Activated naive CD8-positive, alpha-beta T cell treated with anti-CD3 and anti-CD28 coated beads, Interleukin-2, amount 50 U/mL, for 24 hours (primary cell): Measurements from ENCODE around the gene TPO.

Experiments used
- ATAC-seq: fragments of 150-1000 bp; cut with Tn5 transposase; one replicate; pipeline ENCODE4 v1.10.0; 2021
- DNase-seq: peaks from one replicate; pipeline ENCODE4 v3.0.0; 2021
- H3K27ac Mint-ChIP-seq: one replicate; pipeline ENCODE4 v1.8.0; 2021; ENCODE audit warnings: mild to moderate bottlenecking, mixed read lengths
- H3K27me3 Mint-ChIP-seq: one replicate; pipeline ENCODE4 v1.8.0; 2021; ENCODE audit warnings: mixed read lengths
- H3K36me3 Mint-ChIP-seq: one replicate; pipeline ENCODE4 v1.8.0; 2021; ENCODE audit warnings: low read depth, mixed read lengths
- H3K4me1 Mint-ChIP-seq: one replicate; pipeline ENCODE4 v1.8.0; 2021; ENCODE audit warnings: mixed read lengths
- H3K4me3 Mint-ChIP-seq: one replicate; pipeline ENCODE4 v1.8.0; 2021; ENCODE audit warnings: mild to moderate bottlenecking, moderate library complexity, mixed read lengths
- H3K9me3 Mint-ChIP-seq: one replicate; pipeline ENCODE4 v1.8.0; 2021; ENCODE audit warnings: mixed read lengths

TPO gene

DNA sequence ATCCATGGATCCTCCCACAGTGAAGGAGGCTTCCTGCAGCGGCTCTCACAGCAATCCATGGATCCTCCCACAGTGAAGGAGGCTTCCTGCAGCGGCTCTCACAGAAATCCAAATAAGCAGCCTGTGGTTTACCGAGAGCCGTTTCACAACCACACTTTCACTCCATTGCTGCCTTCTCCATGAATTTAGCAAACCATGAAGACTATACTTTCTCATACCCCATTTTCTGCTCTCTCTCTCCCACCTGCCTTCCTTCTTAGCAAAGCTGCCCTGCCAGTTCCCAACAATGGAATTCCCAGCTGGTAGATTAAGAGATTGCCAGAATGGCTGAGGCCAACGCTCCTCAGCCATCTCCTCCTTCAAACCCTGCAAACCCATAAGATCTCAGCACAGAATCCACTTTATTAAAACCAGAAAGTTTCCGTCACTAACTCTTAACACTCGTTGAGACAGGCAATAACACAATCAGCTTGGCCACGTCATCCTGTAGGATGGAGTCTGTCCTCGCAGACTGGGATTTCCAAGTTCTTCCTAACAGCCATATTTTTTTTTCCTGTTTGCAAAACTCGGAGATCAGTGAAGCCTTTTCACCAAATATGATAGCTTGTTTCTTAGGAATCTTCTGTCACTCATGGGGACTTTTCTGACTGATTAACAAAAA lies 168.8 kb downstream of the TPO start:
- no peak overlapping the region for H3K4me3 Mint-ChIP-seq
- DNase-seq: no peak
- no peak for ATAC-seq
- H3K4me1 Mint-ChIP-seq: no peaks in the 10 kb centered on the region
- no peaks in the 10 kb centered on the region for H3K36me3 Mint-ChIP-seq
- peaks cover 8% of the 10 kb centered on the region for H3K27me3 Mint-ChIP-seq
- H3K9me3 Mint-ChIP-seq: no peaks in the 10 kb centered on the region
- no peak overlapping the region for H3K27ac Mint-ChIP-seq

DNA sequence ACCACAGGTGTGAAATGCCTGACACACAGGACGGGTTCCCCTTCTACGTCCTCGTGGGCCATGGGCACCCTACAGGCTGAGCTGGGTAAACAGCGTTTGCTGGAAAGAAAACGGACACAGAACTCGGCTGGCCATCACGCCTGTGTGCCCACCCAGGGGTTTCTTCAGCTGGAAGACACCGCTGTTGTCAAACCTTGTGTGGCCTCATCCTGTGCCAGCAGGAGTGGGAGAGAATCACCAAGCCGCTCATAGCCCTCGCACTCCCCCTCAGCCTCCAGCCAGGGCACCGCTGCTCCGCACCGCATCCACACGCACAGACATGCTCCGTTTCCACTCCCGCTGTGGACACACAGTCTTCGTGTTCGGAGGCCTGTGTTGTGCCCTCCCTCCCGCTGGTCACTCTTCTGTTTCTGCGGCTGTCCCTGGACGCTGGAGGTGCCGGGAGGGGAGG lies 169.7 kb downstream of the TPO start:
- no peaks in the 10 kb centered on the region for H3K36me3 Mint-ChIP-seq
- DNase-seq (no peak), ATAC-seq (no peak)
- H3K27ac Mint-ChIP-seq: no peak overlapping the region
- no peaks in the 10 kb centered on the region for H3K4me1 Mint-ChIP-seq
- H3K9me3 Mint-ChIP-seq: no peaks in the 10 kb centered on the region
- no peak overlapping the region for H3K4me3 Mint-ChIP-seq
- peaks cover 8% of the 10 kb centered on the region for H3K27me3 Mint-ChIP-seq

DNA sequence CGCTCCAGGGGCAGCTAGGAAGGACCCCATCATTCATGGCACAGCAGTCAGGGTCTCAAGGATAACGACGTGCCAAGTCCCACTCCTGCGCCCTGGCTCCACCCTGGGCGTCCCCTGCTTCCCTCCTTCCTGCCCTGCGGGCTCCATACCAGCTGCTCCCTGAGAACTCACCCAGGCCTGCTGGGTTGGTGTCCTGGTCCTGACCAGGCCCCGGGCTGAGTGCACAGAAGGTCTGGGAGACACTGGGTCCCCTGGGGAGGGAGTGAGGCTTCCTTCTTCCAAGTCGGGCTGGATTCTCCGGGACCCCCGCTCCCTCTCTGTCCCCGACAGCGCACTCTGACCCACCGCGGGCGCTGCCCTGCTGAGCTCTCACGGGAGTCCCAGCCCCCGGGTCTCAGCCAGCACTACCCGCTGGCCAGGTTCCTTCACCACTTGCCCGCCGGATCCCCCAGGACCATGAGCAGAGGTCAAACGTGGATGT lies 170.8 kb downstream of the TPO start:
- DNase-seq (no peak), ATAC-seq (no peak)
- Mint-ChIP-seq H3K27ac (no peak overlapping the region), H3K4me1 (no peaks in the 10 kb centered on the region), H3K9me3 (no peaks in the 10 kb centered on the region), H3K36me3 (no peaks in the 10 kb centered on the region), H3K4me3 (no peak overlapping the region), H3K27me3 (peaks cover 8% of the 10 kb centered on the region)

DNA sequence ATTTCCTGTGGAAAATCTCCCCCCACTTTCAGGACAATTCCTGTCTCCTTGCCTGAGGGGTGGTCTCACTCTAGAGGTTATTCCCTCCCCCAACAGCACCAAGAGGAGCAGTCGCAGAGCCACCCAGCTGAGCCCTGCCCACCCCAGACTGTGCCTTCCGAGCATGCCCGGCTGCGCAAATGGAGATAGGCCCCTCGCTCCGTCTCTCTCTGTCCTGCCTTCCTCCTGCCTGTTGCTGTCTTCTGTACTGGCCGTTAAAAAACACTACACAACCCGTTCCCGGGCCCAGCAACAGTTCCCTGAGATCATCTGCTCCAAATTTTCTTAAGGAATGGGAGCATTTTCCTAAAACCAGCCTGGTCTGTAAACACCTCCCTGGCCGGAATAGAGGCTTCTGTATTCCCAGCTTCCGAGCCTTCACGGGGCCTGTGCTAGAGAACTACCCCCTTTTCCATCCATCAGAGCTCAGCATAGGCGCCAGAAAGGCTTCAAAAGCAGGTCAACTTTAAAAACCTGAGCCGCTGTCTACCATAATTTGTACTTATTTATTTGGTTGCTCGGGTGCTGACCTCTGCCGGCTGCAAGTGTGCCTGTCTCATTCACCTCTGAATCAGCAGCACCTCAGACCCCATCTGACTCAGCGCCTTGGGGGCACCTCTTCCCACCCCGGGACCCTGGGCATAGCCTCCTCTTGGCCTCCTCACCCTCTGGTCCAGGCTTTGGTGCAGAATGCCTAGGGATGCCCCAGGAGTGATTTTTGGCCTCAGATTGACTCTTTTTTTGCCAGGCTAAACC lies 171.6 kb downstream of the TPO start:
- Mint-ChIP-seq H3K27me3 (peaks cover 10% of the 10 kb centered on the region), H3K9me3 (no peaks in the 10 kb centered on the region), H3K4me3 (no peak overlapping the region), H3K27ac (no peak overlapping the region), H3K4me1 (no peaks in the 10 kb centered on the region), H3K36me3 (no peaks in the 10 kb centered on the region)
- ATAC-seq: no peak
- DNase-seq: no peak

DNA sequence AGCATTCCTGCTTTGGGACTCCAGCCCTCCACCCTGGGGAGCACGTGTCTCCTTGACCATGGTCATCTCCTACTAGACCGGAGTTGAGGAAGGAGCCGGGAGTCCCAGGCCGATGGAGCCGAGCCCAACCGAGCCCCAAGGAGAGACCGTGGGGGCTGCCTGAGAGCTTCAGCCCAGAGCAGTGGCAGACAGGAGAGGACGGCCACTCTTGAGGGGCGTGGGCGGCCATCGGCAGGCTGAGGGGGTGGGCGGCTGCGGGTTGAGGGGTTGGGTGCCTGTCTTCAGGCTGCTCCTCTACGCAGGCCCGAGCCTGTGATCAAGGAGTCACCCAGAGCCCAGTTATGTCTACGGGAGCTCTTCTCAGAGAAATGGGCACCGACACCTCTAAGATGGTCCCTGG lies 172.4 kb downstream of the TPO start:
- DNase-seq (no peak), ATAC-seq (no peak)
- Mint-ChIP-seq H3K36me3 (no peaks in the 10 kb centered on the region), H3K27me3 (peaks cover 15% of the 10 kb centered on the region), H3K9me3 (no peaks in the 10 kb centered on the region), H3K4me1 (no peaks in the 10 kb centered on the region), H3K4me3 (no peak overlapping the region), H3K27ac (no peak overlapping the region)

DNA sequence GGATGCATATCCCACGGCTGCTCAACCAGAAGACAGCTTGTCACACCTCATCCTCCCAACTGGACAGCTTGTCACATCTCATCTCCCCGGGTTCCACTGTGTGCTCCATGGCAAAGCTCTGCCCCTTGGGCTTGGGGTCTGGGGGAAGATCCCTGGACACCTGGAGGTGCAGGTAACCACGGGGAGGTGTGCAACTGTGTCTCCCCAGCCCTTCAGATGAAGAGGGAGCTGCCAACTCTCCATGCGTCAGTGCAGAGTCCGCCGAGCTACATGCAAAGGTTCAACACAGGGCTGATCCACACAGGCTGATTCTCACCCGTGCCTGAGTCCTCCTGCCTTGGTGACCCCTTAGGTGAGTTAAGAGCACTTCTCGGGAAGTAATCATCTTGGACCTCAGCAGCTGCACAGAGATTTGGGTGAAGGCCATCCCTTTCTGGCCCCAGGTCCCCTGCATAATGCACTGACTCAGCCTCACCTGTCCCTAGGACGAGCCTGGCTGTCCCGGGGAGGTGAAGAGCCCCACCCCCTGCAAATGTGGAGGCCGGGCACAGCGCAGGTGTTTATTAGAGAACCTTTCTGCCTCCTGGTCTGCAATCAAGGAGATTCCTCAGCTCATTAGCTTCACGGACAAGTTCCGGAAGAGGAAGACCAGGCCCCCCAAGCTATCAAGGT lies 173.1 kb downstream of the TPO start:
- Mint-ChIP-seq H3K27ac (no peak overlapping the region), H3K4me3 (no peak overlapping the region), H3K27me3 (peaks cover 22% of the 10 kb centered on the region), H3K9me3 (no peaks in the 10 kb centered on the region), H3K4me1 (no peaks in the 10 kb centered on the region), H3K36me3 (no peaks in the 10 kb centered on the region)
- DNase-seq (no peak), ATAC-seq (no peak)

DNA sequence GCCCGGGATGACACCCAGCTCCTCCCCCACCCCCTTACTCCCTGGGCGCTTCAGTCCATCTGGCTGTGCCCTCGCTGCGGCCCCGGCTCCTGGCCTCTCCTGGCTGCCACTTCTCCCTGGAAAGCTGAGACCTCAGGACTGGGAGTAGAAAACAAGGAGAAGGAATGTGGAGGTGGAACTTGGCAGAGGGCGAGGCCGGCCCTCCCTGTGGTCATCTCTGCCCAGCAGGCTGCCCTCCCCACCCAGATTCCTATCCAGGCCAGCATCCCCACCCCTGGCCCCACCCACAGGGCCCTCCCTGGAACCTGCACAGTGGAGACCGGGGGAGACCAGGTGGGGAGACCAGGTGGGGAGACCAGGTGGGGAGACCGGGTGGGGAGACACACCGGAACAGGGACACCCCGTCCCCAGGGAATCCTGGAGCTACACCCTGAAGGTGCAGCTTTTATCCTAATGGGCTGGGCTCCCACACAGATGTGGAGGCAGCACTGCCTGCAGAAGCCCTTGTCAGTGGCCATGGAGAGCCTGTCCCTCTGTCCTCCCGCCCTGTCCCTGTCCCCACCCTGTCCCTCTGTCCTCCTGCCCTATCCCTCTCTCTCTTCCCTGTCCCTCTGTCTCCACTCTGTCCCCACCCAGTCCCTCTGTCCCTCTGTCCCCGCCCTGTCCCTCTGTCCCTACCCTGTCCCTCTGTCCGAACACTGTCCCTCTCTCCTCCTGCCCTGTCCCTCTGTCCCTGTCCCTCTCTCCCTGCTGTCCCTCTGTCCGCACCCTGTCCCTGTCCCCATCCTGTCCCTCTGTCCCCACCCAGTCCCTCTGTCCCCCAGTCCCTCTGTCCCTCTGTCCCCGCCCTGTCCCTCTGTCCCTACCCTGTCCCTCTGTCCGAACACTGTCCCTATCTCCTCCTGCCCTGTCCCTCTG lies 173.9 kb downstream of the TPO start:
- H3K4me1 Mint-ChIP-seq: no peaks in the 10 kb centered on the region
- H3K36me3 Mint-ChIP-seq: no peaks in the 10 kb centered on the region
- no peak overlapping the region for H3K4me3 Mint-ChIP-seq
- no peak overlapping the region for H3K27ac Mint-ChIP-seq
- peaks cover 21% of the 10 kb centered on the region for H3K27me3 Mint-ChIP-seq
- no peaks in the 10 kb centered on the region for H3K9me3 Mint-ChIP-seq
- DNase-seq (no peak), ATAC-seq (no peak)

DNA sequence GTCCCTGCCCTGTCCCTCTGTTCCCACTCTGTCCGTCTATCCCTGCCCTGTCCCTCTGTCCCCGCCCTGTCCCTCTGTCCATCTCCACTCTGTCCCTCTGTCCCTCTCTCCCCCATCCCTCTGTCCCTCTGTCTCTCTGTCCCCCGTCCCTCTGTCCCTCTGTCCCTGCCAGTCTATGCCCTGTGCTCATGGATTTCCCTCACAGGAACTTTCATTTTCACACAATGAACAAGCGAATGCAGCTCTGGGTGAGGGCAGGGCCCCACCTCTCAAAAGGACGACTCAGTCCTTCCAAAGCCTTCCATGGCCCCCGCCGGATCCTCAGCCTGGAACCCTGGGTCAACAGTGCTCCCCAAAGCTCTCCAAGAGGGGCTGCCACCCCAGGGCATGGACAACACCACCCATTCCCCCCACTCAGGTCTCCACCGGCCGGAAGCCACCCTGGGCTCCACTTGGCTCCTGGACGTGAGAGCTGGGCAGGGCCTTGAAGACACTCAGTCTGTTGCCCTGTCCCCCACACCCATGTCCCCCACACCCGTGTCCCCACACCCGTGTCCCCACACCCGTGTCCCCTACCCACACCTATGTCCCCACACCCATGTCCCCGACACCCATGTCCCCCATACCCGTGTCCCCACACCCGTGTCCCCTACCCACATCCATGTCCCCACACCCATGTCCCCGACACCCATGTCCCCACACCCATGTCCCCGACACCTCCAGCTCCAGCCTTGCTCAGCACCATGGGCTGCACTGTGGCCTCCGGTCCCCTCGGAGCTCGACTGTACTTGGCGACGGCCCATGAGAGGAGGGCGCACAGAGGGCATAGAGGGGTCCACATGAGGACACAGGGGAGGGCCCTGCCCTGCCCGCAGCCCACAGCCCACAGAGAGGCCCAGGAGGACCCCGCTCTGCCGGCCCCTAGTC lies 175.1 kb downstream of the TPO start:
- Mint-ChIP-seq H3K27ac (no peak overlapping the region), H3K27me3 (peaks cover 16% of the 10 kb centered on the region), H3K36me3 (no peaks in the 10 kb centered on the region), H3K4me3 (no peak overlapping the region), H3K4me1 (no peaks in the 10 kb centered on the region), H3K9me3 (no peaks in the 10 kb centered on the region)
- ATAC-seq (no peak), DNase-seq (no peak)

DNA sequence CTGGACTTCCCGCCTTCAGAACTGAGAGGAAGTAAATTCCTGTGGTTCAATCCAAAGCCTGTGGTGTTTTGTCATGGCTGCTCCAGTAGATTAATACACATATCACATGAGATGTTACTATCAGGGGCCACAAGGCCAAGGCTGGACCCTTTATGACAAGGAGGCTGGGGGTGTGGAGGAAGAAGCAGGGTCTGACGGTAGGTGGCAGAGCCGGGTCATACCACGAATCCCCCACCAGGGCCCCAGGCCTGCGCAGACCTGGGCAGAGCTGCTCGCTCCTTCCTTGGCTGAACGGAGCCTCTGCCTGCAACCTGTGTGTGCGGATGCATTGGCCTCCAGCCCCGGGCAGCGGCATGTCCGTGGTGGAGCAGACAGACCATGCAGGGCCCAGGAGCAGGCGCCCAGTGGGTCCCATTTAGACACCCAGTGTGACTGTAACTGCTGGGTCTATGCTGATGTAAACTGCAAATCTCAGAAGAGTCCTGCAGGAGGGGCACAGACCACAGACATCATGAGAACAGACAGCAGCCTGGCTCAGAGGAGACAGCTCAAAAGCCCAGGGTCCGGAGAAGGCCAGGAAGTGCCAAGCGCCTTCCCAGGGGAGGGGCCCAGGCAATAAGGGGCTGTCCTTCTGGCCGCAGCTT lies 175.8 kb downstream of the TPO start:
- no peaks in the 10 kb centered on the region for H3K36me3 Mint-ChIP-seq
- H3K27me3 Mint-ChIP-seq: peaks cover 15% of the 10 kb centered on the region
- peaks cover 2% of the 10 kb centered on the region for H3K4me1 Mint-ChIP-seq
- H3K4me3 Mint-ChIP-seq: no peak overlapping the region
- H3K9me3 Mint-ChIP-seq: no peaks in the 10 kb centered on the region
- ATAC-seq (no peak), DNase-seq (no peak)
- no peak overlapping the region for H3K27ac Mint-ChIP-seq

DNA sequence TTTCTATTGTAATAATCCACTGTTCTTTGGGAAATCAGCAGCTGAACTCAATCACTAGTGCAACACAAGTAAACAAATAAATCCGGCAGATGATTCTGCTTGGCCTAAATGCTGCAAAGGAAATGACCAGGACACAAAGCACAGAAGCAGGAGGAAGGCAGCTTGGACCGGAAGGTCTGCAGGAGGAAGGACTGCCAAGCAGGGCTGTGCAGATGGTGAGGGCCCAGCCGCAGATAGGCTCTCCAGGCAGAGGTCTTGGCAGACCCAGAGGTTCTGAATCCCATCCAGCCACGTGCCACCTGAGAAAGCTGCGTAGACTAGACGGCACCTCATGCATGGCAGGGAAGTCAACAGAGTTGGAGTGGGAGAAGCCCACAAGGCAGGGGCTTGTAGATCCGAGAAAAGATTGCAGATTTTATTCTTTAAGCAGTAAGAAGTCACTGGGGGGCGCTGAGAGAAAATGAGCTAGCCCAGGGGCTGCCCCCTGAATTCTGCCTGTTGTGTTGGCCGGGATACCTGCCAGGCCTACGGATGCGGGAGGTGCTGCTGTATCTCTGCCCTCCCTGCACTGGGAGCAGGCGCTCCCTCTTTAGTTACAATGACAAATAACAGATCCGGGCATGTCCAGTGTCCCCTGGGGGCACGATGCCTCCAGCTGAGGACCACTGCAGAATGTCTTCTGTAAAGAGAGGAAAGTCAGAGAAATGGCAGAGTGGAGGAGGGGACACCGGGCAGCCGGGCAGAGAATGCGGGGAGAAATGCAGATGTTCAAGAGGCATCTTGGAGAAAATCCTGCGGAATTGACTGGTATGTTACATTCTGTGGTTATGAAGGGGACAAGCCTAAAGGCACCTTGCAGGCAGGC lies 177.6 kb downstream of the TPO start:
- Mint-ChIP-seq H3K9me3 (no peaks in the 10 kb centered on the region), H3K27ac (no peak overlapping the region), H3K4me1 (peaks cover 3% of the 10 kb centered on the region), H3K36me3 (no peaks in the 10 kb centered on the region), H3K4me3 (no peak overlapping the region), H3K27me3 (peaks cover 15% of the 10 kb centered on the region)
- no peak for DNase-seq
- no peak for ATAC-seq

DNA sequence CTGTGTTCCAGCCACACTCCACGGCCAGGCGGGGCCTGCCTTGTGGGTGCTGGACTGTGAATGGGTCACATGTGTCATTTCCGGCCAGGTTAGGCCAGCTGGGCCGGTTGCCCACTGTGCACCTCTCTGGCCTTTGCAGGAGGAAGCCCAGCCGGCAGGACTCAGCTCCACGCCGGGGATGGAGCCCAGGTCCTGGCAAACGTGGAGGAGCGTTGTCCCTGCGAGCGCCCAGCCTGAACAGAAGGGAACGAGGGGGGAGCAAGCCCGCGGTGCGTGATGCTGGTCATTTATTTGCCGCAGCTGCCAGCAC lies 178.2 kb downstream of the TPO start:
- H3K36me3 Mint-ChIP-seq: no peaks in the 10 kb centered on the region
- H3K27me3 Mint-ChIP-seq: peaks cover 15% of the 10 kb centered on the region
- DNase-seq (no peak), ATAC-seq (no peak)
- H3K27ac Mint-ChIP-seq: no peak overlapping the region
- H3K9me3 Mint-ChIP-seq: no peaks in the 10 kb centered on the region
- H3K4me3 Mint-ChIP-seq: no peak overlapping the region
- H3K4me1 Mint-ChIP-seq: peaks cover 3% of the 10 kb centered on the region
